ENCODE data around the gene CHST8.

CHST8 gene

GRCh38 chr19:33720691-33721682, 99.2 kb downstream of the CHST8 start:
- DNase-seq: no peak

GRCh38 chr19:33721735-33722297, 100.1 kb downstream of the CHST8 start:
- DNase-seq: no peak

- DNase-seq: no peak
Measured at GRCh38 chr19:33722456-33723239, 100.9 kb downstream of the CHST8 start.

GRCh38 chr19:33723512-33723911, 101.8 kb downstream of the CHST8 start:
- DNase-seq: no peak

- DNase-seq: no peak
Measured at GRCh38 chr19:33724021-33724720, 102.4 kb downstream of the CHST8 start.

- DNase-seq: no peak
Measured at GRCh38 chr19:33724721-33725060, 102.9 kb downstream of the CHST8 start.

GRCh38 chr19:33725567-33725966, 103.8 kb downstream of the CHST8 start:
- no peak for DNase-seq

- DNase-seq: no peak
Measured at GRCh38 chr19:33726756-33727155, 105.0 kb downstream of the CHST8 start.

- DNase-seq: no peak
Measured at GRCh38 chr19:33727331-33727998, 105.7 kb downstream of the CHST8 start.

- no peak for DNase-seq
Measured at GRCh38 chr19:33728141-33728540, 106.4 kb downstream of the CHST8 start.

- DNase-seq: no peak
Measured at GRCh38 chr19:33730858-33731607, 109.3 kb downstream of the CHST8 start.

GRCh38 chr19:33731881-33732280, 110.1 kb downstream of the CHST8 start:
- no peak for DNase-seq

GRCh38 chr19:33734913-33735312, 113.2 kb downstream of the CHST8 start:
- no peak for DNase-seq

- no peak for DNase-seq
Measured at GRCh38 chr19:33736158-33736557, 114.4 kb downstream of the CHST8 start.

GRCh38 chr19:33736787-33737186, 115.0 kb downstream of the CHST8 start:
- no peak for DNase-seq

GRCh38 chr19:33737681-33738371, 116.1 kb downstream of the CHST8 start:
- DNase-seq: no peak

GRCh38 chr19:33740811-33741396, 119.2 kb downstream of the CHST8 start:
- peak; percentile 26 for DNase-seq

GRCh38 chr19:33745297-33745696, 123.5 kb downstream of the CHST8 start:
- no peak for DNase-seq

GRCh38 chr19:33746159-33746558, 124.4 kb downstream of the CHST8 start:
- no peak for DNase-seq

GRCh38 chr19:33747273-33747672, 125.5 kb downstream of the CHST8 start:
- no peak for DNase-seq

GRCh38 chr19:33748231-33748630, 126.5 kb downstream of the CHST8 start:
- no peak for DNase-seq

All from EL (cell line).